Renal cortical epithelial cell (primary cell): ENCODE data around the gene ME3. TPM values are rescaled to one million over a fixed set of nuclear protein-coding genes. Genes with fewer than 3 reads are reported as not detected.

ENCODE experiments used
- DNase-seq: peaks from one replicate; pipeline ENCODE4 v3.0.0-alpha.2; 2011; ENCODE audit warnings: low read depth
- total RNA-seq: library from RNA; depleted of rRNA; stranded (reverse); fragments of >200 nt; gene quantifications from 2 replicates; pipeline ENCODE4 v1.2.3, GENCODE V29; 2014

ME3 gene
- total RNA-seq, 1 donor from 2014 or later: 28.8 TPM

- DNase-seq: no peak
These were observed 20.3 kb upstream of the ME3 start for GRCh38 chr11:86692746-86693145.

- no peak for DNase-seq
These were observed 19.9 kb upstream of the ME3 start for GRCh38 chr11:86692317-86692716.

- DNase-seq: peak; percentile 98
These were observed 16.2 kb upstream of the ME3 start for GRCh38 chr11:86688398-86689179.

- DNase-seq: peak; percentile 39
These were observed 14.9 kb upstream of the ME3 start for GRCh38 chr11:86687185-86687778.

- DNase-seq: no peak
These were observed 14.1 kb upstream of the ME3 start for GRCh38 chr11:86686531-86686930.

DNA sequence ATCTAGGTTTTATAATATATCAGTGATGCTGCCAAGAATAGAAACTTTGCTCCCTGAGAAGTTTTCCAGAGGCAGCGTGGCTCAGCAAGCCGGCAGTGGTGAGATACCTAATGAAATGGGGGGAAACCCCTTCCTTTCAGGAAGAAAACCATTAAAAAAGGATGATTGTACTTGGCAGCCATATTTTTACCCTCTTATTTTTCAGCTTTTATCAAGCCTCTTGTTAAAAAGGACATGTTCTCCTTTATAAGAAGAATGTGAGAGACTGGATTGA lies 9.0 kb upstream of the ME3 start:
- no peak for DNase-seq

GRCh38 chr11:86680716-86681482 lies 8.5 kb upstream of the ME3 start:
- no peak for DNase-seq

DNA sequence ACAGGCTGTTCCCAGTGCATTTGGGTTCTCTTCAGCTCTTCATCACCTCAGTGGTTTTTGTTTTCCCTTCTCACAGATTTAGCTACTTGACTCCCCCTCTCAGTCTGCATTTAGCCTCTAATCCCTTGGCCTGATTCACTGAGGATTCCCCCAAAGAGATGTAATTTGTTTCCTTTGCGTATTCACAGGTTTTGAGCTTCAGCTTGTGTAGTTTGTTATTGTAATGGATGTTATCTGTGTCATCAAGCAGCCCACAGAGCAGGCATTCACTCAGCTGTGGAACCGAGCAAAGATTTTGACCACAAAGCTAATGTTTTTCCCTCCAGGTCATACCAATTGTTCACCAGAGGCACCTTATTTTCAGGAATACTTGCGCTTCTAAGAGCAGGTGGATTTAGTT lies 6.4 kb upstream of the ME3 start:
- peak; percentile 94 for DNase-seq

- no peak for DNase-seq
These were observed 5.9 kb upstream of the ME3 start for GRCh38 chr11:86678296-86678695.

GRCh38 chr11:86676533-86677154 lies 4.2 kb upstream of the ME3 start:
- DNase-seq: no peak

GRCh38 chr11:86676010-86676409 lies 3.6 kb upstream of the ME3 start:
- DNase-seq: no peak

- DNase-seq: no peak
These were observed 2.6 kb upstream of the ME3 start for GRCh38 chr11:86675017-86675416.

DNA sequence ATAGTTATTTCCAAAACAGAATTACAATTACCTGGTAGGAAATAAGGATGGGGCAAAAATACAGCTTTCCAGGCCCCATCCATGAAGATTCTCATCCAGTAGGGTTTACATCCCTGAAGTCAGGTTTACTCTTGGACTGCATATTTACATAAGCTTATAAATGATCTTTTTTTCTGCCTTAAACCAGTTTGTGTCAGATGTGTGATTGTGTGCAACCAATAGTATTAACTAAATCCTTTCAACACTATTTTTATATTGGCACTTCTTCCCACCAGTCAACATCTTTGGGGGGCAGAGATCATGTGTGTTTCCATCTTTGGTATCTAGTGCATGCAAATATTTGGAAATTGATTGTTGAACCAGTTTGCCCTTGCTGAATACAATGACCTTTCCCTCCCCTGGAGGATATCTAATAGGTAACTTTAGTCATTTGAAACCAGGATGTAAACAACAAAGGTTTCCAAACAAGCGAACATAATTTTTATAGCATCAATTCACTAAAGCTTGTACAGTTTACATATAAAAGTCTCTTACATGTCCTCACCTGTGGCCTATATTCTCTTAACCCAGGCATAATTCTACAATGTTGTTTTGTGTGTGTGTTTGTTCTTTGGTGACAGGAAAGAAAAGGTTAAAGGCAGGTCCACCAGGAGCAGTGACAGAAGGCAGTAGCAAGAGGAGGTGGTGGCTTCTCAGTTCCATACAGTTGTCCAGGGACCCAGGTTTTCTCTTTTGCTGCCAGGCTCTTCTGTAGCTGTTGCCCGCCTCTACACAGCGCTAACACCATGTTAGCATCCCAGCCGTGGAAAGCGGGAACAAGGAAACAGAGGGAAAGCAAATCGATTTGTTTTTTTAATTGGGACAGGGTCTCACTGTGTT lies 1.7 kb upstream of the ME3 start:
- DNase-seq: no peak

- no peak for DNase-seq
These were observed 833 bp upstream of the ME3 start for GRCh38 chr11:86673055-86673843.

- DNase-seq: no peak
These were observed 847 bp downstream of the ME3 start for GRCh38 chr11:86671531-86672006.

DNA sequence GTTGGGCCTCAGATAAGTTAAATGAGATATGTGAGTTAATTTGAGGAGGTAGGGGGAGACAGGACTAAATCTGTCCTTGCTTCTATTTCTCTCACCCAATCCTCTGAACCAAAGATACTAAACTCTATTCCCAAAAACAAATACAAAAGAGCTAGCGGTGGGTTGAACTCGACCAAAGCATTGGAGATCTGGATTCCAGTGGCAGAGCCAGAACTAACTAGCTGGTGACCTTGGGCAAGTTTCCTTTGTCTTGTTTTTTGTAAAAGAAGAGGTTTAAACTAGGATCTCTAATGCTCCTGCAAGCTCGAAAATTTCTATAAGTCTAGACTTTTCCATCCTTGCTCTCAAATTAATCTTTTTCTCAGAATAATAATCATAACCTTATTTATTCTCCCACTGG lies 1.5 kb downstream of the ME3 start:
- no peak for DNase-seq

GRCh38 chr11:86670181-86670580 lies 2.2 kb downstream of the ME3 start:
- DNase-seq: no peak

- no peak for DNase-seq
These were observed 3.0 kb downstream of the ME3 start for GRCh38 chr11:86669424-86669823.

GRCh38 chr11:86668929-86669328 lies 3.5 kb downstream of the ME3 start:
- no peak for DNase-seq

DNA sequence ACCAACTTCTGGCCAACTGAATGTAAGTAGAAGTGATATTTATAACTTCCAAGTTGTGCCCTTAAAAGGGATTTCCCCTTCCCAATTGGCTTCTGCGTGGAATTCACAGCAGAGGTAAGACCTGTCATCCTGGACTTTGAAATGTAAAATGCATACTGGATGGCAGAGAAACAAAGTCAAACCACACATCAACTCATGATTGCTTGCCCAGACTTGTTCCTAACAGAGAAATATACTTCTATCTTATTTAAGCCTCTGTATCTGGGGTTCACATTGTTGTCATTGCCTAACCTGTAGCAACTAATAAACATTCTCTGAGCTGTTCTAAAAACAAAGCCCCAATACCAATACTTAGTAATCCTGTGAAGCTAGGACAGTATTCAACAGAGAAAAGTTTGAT lies 6.2 kb downstream of the ME3 start:
- no peak for DNase-seq

DNA sequence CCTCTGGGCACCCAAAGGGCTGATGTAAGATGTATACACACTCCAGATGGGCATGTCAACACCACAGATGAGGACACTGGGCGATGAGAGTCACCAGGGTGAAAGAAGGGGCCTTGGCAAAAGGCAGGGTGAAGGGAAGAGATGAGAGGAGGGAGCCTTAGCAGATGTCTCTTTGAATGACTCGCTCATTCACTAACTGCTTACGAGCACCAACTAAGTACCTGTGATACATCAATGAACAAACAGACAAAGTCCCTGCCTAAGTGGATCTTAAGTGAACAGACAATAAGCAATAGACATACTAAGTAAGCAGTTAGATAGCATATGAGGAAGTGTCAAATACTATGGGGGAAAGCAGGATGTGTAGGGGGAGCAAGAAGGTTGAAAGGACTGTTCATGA lies 7.5 kb downstream of the ME3 start:
- no peak for DNase-seq
